ENCODE measurements around the gene ARHGEF4. TPM values are rescaled to one million over a fixed set of nuclear protein-coding genes. Genes with fewer than 3 reads are reported as not detected.
A peak's percentile ranks its signal among the peaks of the same experiment; 100 is the strongest.

Gene ARHGEF4
- total and polyA plus RNA-seq, 2 donors (not counting 3 experiments of a cell fraction or from before 2014, with no cell fraction given): not detected

DNA sequence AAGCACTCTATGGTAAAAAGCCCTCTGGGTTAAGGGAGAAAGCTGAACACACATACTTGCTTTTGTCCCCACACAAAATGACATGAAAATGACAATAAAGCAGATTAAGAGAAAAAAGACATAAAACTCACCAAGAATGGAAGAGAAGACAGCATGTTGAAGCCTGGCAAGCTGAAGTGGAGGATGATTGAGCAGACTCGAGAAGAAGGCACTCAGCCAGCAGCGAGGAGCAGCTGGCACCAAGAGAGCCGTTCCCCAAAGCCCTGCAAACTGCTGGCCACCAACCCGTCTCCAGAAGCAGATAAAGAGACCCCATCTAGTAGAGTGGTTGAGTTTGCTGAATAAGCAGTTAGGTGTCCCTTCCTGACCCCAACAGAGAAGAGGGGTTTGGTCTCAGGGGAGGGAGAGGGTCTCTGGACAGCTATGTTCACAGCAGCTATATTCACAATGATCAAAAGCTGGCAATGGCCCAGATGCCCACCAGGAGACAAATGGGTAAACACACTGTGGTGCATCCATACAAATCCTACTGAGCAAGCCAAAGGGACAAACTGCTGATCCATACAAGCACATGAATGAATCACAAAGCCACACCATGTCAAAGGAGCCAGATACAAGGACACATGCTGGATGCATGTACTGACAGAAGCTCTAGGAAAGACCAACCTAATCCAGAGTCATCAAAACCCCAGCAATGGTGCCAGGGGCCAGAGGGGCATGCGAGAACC, 219.7 kb downstream of the ARHGEF4 start:
- Histone ChIP-seq H3K36me3 (ENCODE audit: control insufficient read depth in 2 of 2, extremely low read depth in 1 of 2, insufficient read depth in 2 of 2, low read length in 2 of 2) (peaks cover 30 to 41% of the 10 kb centered on the region in 2 experiments), H2AFZ (ENCODE audit: low read depth, low read length) (no peak overlapping the region), H3K4me3 (replicated peaks in 1 of 3; ENCODE audit: insufficient read depth in 1 of 3, low read depth in 1 of 3, low read length in 3 of 3) (no peak overlapping the region)

More for the DNA sequence above, 219.7 kb downstream of the ARHGEF4 start:
- Histone ChIP-seq H3K4me2 (ENCODE audit: insufficient read depth, low read length) (no peak overlapping the region), H3K9ac (replicated peaks; ENCODE audit: extremely low read depth, insufficient read depth, low read length) (no peak overlapping the region), H3K79me2 (ENCODE audit: control insufficient read depth, insufficient read depth, low read length) (peaks cover 65% of the 10 kb centered on the region), H3K27ac (ENCODE audit: insufficient read depth, low read depth, low read length) (no peak overlapping the region), H3K9me3 (replicated peaks; ENCODE audit: control insufficient read depth, insufficient read depth, low read length) (no peaks in the 10 kb centered on the region), H4K20me1 (replicated peaks; ENCODE audit: control insufficient read depth, extremely low read depth, insufficient read depth, low read length) (peaks cover 8% of the 10 kb centered on the region), H3K4me1 (ENCODE audit: control insufficient read depth, extremely low read depth, insufficient read depth, low read length) (no peaks in the 10 kb centered on the region), H3K27me3 (ENCODE audit: control insufficient read depth in 2 of 2, insufficient read depth in 2 of 2, low read length in 2 of 2) (no peaks in the 10 kb centered on the region), H3K9me1 (replicated peaks; ENCODE audit: control insufficient read depth, extremely low read depth, insufficient read depth, low read length) (no peaks in the 10 kb centered on the region)
- dilution Hi-C loops (cut with MboI; ENCODE audit: extremely low pct_ligation_motif_present, low sequenced_read_pairs): no loop called here
- peak; percentile 12 for FAIRE-seq
- intact Hi-C loops (cut with micrococcal nuclease): no loop called here
- BruUV-seq (replicated peaks): no TSS peak
- no peak for TF ChIP-seq JUN (IDR thresholded peaks at IDR 0.05; ENCODE audit: borderline replicate concordance, insufficient read depth, insufficient read length, low read depth)
- TF ChIP-seq POLR2A (IDR thresholded peaks at IDR 0.05; ENCODE audit: low read depth, low read length): no peak
- TF ChIP-seq EZH2 (IDR thresholded peaks at IDR 0.05; ENCODE audit: borderline replicate concordance, low read depth, low read length, severe bottlenecking): no peak
- no peak for TF ChIP-seq GATA2 (IDR thresholded peaks at IDR 0.05; ENCODE audit: insufficient read depth, insufficient read length, low read depth, low read length)
- TF ChIP-seq, protein P1, sequence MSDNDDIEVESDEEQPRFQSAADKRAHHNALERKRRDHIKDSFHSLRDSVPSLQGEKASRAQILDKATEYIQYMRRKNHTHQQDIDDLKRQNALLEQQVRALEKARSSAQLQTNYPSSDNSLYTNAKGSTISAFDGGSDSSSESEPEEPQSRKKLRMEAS (IDR thresholded peaks at IDR 0.05; ENCODE audit: insufficient read depth, insufficient read length): no peak
- TF ChIP-seq MYC (IDR thresholded peaks at IDR 0.05; ENCODE audit: low read depth, low read length): no peak
- no peak for TF ChIP-seq FOS (IDR thresholded peaks at IDR 0.05; ENCODE audit: borderline replicate concordance, insufficient read depth, low read length)
- TF ChIP-seq, protein P2, sequence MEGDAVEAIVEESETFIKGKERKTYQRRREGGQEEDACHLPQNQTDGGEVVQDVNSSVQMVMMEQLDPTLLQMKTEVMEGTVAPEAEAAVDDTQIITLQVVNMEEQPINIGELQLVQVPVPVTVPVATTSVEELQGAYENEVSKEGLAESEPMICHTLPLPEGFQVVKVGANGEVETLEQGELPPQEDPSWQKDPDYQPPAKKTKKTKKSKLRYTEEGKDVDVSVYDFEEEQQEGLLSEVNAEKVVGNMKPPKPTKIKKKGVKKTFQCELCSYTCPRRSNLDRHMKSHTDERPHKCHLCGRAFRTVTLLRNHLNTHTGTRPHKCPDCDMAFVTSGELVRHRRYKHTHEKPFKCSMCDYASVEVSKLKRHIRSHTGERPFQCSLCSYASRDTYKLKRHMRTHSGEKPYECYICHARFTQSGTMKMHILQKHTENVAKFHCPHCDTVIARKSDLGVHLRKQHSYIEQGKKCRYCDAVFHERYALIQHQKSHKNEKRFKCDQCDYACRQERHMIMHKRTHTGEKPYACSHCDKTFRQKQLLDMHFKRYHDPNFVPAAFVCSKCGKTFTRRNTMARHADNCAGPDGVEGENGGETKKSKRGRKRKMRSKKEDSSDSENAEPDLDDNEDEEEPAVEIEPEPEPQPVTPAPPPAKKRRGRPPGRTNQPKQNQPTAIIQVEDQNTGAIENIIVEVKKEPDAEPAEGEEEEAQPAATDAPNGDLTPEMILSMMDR (IDR thresholded peaks at IDR 0.05; ENCODE audit: extremely low read depth in 1 of 2, insufficient read depth in 1 of 2, low read depth in 1 of 2, low read length in 2 of 2): no peak
- TF ChIP-seq POLR2AphosphoS5 (IDR thresholded peaks at IDR 0.05; ENCODE audit: insufficient read depth, low read depth, low read length): no peak
- no peak for DNase-seq (ENCODE audit: low read depth, low spot score)
- POLR2A ChIA-PET: no interaction called here
- CTCF ChIA-PET: no interaction called here

Data from endothelial cell of umbilical vein (primary cell).